CD4-positive, alpha-beta T cell treated with Interleukin-4 for 1 hour (primary cell): ENCODE measurements around the gene EMC6.

ENCODE experiments used
- DNase-seq, 2 donors: peaks; one replicate each; pipeline ENCODE4 v3.0.0-alpha.2; 2020 to 2022

EMC6 gene

DNA sequence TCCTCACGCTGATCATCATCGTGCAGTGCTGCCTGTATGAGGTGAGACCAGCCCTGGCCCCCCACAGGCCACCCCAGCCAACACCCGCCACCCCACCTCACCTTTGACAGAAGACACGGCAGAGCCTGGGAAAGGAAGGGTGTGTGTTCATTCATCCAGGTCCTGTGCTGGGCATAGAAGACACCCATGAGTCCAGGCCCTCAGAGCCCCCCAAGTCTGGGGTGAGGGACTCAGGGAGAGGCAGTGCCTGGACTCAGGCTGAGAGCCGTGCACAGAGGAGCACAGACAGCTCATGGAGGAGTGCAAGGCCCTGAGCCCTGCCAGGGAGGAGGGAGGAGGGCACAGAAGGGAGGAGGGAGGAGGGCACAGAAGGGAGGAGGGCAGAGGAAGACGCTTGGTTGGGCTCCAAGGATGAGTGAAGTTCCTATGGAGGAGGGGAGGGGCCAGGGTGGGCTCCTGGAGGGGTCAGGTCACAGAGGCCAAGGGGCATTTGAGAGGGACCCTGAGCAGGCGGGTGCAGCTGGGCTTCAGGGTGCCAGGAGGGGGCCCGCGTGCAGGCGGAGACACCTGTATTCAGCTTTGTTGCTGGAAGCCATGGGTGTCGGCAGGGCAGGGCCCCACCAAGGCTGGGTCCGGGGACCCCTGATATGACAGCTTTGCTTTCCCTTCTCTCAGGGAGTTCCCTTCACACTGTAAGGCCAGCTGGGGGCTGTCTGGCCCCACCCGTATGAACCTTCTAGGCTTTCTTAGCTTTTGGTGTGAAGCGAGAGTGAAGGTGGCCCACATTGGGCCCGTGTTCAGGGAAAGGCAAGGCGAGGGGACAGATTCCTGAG, 11.6 kb upstream of the EMC6 start:
- no peak for DNase-seq

- no peak for DNase-seq
These were observed 11.1 kb upstream of the EMC6 start for GRCh38 chr17:3657588-3657869.

DNA sequence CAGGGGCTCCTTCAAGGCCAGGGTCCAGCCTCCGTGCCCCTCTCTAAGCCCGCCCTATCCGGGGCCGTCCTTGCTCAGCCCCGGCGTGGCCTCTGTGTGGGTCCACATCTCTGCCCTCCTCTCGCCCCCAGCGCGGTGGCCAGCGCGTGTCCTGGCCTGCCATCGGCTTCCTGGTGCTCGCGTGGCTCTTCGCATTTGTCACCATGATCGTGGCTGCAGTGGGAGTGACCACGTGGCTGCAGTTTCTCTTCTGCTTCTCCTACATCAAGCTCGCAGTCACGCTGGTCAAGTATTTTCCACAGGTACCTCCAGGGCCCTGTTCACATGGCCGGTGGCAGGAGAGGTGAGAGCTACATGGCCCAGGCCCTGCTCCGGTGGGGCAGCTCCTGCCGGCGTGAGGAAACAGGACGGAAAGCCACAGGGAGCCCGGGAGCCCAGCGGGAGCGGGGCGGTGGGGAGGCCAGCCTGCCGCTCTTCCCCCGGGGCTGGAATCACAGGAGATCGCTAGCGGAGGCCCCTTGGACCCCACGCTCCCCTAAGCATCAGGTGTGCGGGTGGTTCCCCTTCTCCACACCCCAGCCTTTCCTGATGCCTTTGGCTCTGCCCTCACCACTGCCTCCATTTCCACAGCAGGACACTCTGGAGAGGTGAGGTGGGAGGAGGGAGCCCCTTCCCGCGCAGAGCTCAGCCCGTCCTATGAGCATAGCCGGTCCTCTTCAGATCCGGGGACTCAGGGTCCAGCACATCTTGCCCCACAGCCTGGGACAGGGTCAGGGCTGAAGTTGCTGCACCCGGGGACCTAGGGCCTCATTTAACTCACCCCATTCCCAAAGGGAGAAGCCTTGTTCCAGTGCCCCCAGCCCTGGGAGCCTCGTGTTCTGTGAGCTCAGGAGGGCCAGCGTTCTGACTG, 10.5 kb upstream of the EMC6 start:
- DNase-seq = no peak

DNA sequence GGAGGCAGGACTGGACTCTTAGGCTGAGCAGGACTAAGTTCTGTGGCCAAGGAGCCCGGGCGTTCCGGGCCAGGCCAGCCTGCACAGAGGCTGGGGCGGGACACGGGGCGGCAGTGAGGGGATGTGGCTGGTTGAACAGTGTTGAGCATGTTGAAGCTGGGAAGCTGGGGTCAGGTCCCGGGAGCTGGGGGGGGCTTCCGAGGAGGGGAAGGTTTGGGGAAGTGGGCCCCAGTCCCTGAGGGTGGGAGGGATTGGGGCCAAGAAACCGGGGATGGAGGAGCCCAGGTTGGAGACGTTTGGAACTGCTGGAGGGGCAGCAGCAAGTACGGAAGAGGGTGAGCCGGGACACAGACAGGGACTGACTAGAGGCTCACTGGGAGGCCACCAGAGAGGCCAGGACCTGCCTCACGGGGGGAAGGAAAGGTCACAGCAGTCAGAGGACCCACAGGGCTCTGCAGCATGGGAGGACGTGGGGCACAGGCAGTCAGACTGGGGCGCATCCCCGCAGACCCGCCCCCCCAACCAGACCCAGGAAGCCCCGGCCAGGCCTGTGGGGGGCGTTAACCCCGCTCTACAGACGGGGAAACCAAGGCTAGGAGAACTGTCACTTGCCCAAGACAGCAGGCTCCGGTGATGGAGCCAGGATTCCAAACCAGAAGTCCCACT, 9.7 kb upstream of the EMC6 start:
- DNase-seq = no peak

DNA sequence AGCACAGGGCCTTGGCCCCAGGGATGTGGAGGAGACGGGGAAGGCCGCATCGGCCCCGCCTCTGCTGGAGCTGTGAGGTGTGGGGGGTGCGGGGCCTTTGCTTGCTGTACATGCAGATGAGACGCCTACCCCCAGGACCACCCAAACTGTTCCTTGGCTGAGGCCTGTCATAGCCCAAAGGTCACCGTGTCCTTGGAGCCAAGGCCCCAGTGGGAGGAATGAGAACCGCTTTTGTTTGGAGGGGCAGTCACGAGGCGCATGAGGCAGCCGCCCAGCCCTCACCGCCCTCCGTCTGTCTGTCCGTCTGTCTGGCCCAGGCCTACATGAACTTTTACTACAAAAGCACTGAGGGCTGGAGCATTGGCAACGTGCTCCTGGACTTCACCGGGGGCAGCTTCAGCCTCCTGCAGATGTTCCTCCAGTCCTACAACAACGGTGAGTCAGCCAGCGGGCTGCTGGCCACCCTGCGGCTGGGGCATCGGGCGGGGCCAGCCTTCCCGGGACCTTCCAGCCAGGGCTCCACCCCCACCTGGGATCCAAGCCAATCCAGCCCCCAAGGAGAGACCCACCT, 9.0 kb upstream of the EMC6 start:
- no peak for DNase-seq

GRCh38 chr17:3660311-3660891, 8.2 kb upstream of the EMC6 start:
- DNase-seq = no peak

GRCh38 chr17:3663102-3664011, 5.3 kb upstream of the EMC6 start:
- DNase-seq = no peak

DNA sequence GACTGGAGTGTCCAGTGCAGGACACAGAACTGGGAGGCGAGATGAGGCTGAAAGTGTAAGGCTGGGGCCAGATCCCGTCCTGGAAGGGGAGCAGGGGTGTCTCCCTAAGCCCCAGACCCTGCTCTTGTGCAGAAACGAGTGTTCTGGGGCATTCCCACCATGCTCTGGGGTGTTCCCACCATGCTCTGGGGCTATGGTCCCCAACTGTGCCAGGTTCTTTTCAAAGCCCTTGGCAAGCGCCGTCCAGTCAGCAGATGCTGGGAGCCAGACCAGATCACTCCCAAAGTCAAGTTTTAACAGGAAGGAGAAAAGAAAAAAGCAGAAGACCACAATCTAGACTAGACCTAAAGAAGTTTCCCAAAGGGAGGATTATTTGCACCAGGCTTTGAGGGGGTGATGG, 2.8 kb upstream of the EMC6 start:
- DNase-seq = no peak

GRCh38 chr17:3666516-3666915, 2.1 kb upstream of the EMC6 start:
- no peak for DNase-seq

GRCh38 chr17:3667366-3668278, 990 bp upstream of the EMC6 start:
- no peak for DNase-seq

GRCh38 chr17:3669085-3669347, 404 bp downstream of the EMC6 start:
- DNase-seq = peak in 1 of 2 donors; percentile 1

GRCh38 chr17:3669548-3669947, 936 bp downstream of the EMC6 start:
- no peak for DNase-seq

DNA sequence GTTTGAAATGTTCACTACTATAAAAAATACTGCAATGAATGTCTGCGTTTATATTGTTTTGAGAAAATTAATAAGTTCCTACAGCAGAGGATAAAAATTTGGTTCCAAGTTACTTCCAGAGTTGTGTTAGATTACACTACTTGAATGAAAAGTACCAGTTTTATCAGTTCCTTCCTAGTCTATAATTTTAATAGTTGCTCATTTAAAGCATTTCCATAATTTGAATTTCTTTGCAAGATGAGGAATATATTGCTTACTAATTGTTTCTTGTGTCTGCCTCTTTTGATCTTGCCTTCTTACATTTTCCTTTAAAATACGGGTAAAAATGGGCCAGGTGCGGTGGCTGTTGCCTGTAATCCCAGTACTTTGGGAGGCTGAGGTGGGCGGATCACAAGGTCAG, 4.0 kb downstream of the EMC6 start:
- no peak for DNase-seq

DNA sequence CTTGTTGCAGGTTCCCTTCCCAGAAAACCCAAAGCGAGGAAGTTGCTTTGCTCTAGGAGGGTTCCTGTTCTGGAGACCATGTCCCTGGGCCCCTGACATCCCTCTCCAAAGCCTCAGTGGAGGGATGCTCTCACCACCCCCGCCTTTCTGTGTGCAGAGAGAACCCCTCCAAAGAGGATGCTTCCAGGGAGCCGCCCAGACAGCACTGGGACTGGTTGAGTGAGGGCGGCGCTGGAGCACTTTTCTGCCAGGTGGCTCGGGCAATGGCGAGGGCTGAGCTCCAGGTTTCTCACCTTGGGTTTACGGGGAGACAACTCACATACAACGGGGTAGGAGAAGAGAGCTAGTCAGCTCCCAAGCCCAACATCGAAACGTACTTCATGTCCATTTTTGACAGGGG, 7.3 kb downstream of the EMC6 start:
- DNase-seq = no peak

DNA sequence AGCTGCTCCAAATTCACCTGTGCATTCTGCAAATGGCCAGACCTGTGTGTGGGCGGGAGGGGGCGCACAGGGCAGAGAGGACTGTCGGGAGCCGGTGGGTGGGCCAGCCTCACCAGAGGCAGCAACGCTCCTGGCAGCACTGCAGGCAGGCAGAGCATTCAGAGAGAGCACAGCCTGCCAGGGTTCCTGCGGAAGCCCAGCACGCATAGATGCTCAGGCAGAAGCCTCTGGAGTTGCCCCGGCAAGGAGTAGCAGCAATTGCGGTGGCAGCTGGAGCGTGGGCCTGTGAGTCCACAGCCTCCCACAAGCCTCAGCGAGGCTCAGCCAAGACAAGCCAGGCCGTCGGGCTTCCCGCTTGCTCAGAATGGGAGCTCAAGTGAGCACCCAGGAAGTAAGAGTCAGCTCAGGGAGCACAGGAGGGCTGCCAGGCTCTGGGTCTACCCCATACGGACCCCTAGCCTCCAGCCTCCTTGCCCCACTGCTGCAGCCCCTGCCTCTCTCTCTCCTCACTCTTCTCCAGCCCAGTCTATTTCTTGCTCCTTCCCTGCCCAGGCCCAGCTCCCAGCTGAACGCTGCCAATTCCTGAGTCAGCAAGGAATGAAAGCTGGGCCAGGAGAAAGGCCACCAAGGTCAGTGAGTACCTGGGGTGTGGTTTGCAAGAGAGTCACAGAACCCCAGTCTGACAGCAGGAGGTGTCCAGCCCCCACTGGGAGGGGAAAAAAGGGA, 9.6 kb downstream of the EMC6 start:
- DNase-seq = no peak

DNA sequence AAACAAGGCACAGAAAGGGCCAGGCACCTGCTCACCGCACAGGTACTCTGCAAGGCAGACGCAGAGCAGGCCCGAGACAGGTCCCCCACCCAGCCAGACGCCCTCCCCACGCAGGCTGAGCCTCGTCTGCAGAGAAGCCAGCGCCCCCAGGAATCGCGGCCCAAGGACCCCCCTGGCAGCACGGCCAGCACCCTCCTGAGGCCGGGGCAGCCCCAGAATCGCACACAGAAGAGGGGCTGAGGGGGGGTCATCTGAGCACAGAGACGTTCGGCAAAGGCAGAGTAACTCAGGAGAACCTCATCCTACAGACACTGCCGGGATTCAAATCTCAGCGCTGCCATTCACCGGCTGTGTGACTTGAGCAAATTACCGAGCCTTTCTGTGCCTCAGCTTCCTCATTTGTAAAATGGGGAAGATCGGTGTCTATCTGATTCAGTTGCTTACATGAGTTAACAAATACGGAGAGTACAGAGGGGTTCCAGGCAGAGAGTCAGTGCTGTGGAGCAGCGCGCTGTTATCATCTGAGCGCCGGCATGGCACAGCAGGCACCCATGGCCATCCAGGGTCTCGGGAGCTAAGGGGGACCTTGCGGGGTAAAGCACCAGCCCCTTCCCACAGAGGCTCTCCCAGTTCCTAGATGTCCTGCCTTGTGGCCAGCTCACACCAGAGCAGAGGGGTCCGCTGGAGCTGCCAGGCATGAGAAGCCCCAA, 10.4 kb downstream of the EMC6 start:
- no peak for DNase-seq

DNA sequence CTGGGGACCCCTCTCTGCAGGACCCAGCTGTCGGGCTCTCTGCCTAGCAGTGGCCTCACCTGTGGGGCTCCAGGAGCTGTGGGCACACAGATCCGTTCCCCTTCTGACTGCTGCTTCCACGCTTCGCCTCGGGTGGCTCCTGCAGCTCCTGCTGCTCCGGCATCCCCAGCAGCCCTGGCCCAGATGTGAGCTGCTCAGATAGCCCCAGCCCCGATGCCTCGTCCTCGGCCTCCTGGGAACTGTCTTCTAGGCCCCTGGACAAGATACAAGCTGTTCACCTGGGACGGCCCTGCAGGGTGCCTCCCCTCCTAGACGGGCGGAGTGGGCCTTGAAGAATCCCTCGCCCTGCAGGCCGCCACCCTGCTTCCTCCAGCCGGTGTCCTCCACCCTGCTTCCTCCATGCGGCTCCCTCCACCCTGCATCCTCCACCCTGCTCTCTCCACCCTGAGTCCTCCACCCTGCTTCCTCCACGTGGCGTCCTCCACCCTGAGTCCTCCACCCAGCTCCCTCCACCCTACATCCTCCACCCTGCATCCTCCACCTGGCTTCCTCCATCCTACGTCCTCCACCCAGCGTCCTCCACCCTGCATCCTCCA, 11.0 kb downstream of the EMC6 start:
- no peak for DNase-seq

DNA sequence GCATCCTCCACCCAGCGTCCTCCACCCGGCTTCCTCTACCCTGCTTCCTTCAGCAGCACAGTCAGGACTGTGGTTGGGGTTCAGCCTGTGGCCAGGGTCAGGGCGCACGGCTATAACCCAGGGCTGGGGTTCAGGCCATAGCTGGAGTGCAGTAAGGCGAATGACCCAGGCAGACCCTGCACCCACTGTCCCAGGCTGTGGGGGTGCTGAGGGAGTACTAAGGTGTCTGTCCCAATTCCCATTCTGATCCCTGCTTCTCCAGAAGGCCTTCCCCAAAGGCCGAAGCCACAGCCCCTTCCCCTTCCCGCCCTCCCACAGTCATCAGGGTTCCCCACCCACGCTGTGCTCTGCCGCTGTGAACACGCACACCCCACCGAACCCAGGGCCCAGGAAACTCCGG, 12.4 kb downstream of the EMC6 start:
- no peak for DNase-seq

- DNase-seq = no peak
These were observed 13.0 kb downstream of the EMC6 start for GRCh38 chr17:3681565-3681964.
